ENCODE measurements around the gene CALCOCO2. TPM values are rescaled to one million over a fixed set of nuclear protein-coding genes. Genes with fewer than 3 reads are reported as not detected.

The CALCOCO2 gene
- polyA plus RNA-seq, 1 experiment: 108 TPM

- TF ChIP-seq CTCF (IDR thresholded peaks at IDR 0.05; ENCODE audit: insufficient read depth, low read depth, low read length): no peak
- H3K4me3 ChIP-seq (ENCODE audit: low read depth, low read length): no peak overlapping the region
- H3K27me3 ChIP-seq (ENCODE audit: control insufficient read depth, insufficient read depth, low read length): no peaks in the 10 kb centered on the region
- DNase-seq (ENCODE audit: low read depth): no peak
- H3K36me3 ChIP-seq (ENCODE audit: control insufficient read depth, insufficient read depth, low read length): peaks cover 10% of the 10 kb centered on the region
- CTCF ChIA-PET: interaction anchor here (1.3 kb wide), 1 partner anchor 53 kb away, joined by 4 read pairs; no protein-coding TSS in a partner anchor
- POLR2A ChIA-PET: no interaction called here
Observed at GRCh38 chr17:48854774-48855476, 24.1 kb downstream of the CALCOCO2 start.

GRCh38 chr17:48856122-48856821 is 25.4 kb downstream of the CALCOCO2 start:
- H3K27me3 ChIP-seq (ENCODE audit: control insufficient read depth, insufficient read depth, low read length): no peaks in the 10 kb centered on the region
- H3K4me3 ChIP-seq (ENCODE audit: low read depth, low read length): no peak overlapping the region
- ChIA-PET CTCF (interaction anchor here (1.1 to 1.3 kb wide), 2 partner anchors 23 to 54 kb away, joined by 3 to 4 read pairs; no protein-coding TSS in a partner anchor), POLR2A (no interaction called here)
- no peak for DNase-seq (ENCODE audit: low read depth)
- H3K36me3 ChIP-seq (ENCODE audit: control insufficient read depth, insufficient read depth, low read length): peaks cover 13% of the 10 kb centered on the region
- TF ChIP-seq CTCF (IDR thresholded peaks at IDR 0.05; ENCODE audit: insufficient read depth, low read depth, low read length): no peak

GRCh38 chr17:48860034-48860433 is 29.2 kb downstream of the CALCOCO2 start:
- DNase-seq (ENCODE audit: low read depth): no peak
- POLR2A ChIA-PET: no interaction called here
- peak; percentile 20; the same call in 1 of the 2 replicates for TF ChIP-seq CTCF (IDR thresholded peaks at IDR 0.05; ENCODE audit: insufficient read depth, low read depth, low read length)
- Histone ChIP-seq H3K36me3 (ENCODE audit: control insufficient read depth, insufficient read depth, low read length) (peaks cover 15% of the 10 kb centered on the region), H3K4me3 (ENCODE audit: low read depth, low read length) (no peak overlapping the region), H3K27me3 (ENCODE audit: control insufficient read depth, insufficient read depth, low read length) (no peaks in the 10 kb centered on the region)
- CTCF ChIA-PET: interaction anchor here (1.1 to 28.8 kb wide), 7 partner anchors 8 to 136 kb away, joined by 3 to 719 read pairs (median 4); partner anchors contain the start of gene TTLL6

GRCh38 chr17:48860456-48860855 is 29.6 kb downstream of the CALCOCO2 start:
- no peaks in the 10 kb centered on the region for H3K27me3 ChIP-seq (ENCODE audit: control insufficient read depth, insufficient read depth, low read length)
- H3K36me3 ChIP-seq (ENCODE audit: control insufficient read depth, insufficient read depth, low read length): peaks cover 12% of the 10 kb centered on the region
- no peak for TF ChIP-seq CTCF (IDR thresholded peaks at IDR 0.05; ENCODE audit: insufficient read depth, low read depth, low read length)
- no peak for DNase-seq (ENCODE audit: low read depth)
- no peak overlapping the region for H3K4me3 ChIP-seq (ENCODE audit: low read depth, low read length)
- ChIA-PET POLR2A (no interaction called here), CTCF (interaction anchor here (1.3 to 28.8 kb wide), 6 partner anchors 8 to 47 kb away, joined by 3 to 719 read pairs (median 5); partner anchors contain the start of gene TTLL6)

GRCh38 chr17:48868916-48869500 is 38.2 kb downstream of the CALCOCO2 start:
- Histone ChIP-seq H3K4me3 (ENCODE audit: low read depth, low read length) (no peak overlapping the region), H3K36me3 (ENCODE audit: control insufficient read depth, insufficient read depth, low read length) (no peaks in the 10 kb centered on the region), H3K27me3 (ENCODE audit: control insufficient read depth, insufficient read depth, low read length) (no peaks in the 10 kb centered on the region; the same call in 1 of the 2 replicates)
- ChIA-PET POLR2A (no interaction called here), CTCF (interaction anchor here (1.5 to 28.8 kb wide), 6 partner anchors 10 to 197 kb away, joined by 3 to 719 read pairs (median 6); partner anchors contain the start of gene TTLL6)
- no peak for TF ChIP-seq CTCF (IDR thresholded peaks at IDR 0.05; ENCODE audit: insufficient read depth, low read depth, low read length)
- DNase-seq (ENCODE audit: low read depth): no peak

All from BJ (cell line).